CD14-positive monocyte (primary cell): ENCODE data around the gene ABCG1. TPM values are rescaled to one million over a fixed set of nuclear protein-coding genes. Genes with fewer than 3 reads are reported as not detected.

Source experiments
- DNase-seq, 3 donors: peaks; one replicate each; pipeline ENCODE4 v3.0.0-alpha.2; 2011 to 2022
- H2AFZ ChIP-seq: 2 replicates; pipeline ENCODE4 v1.6.0; 2012; ENCODE audit warnings: mild to moderate bottlenecking, low read depth, low read length, inconsistent platforms; ENCODE audit not compliant: insufficient read depth, poor library complexity, severe bottlenecking
- H3K27ac ChIP-seq, 2 donors: 1 replicate in 1 of 2; 2 replicates in 1 of 2; pipeline ENCODE4 v1.5.1; 2012 to 2013; ENCODE audit warnings: low read length in 2 of 2, control low read depth in 1 of 2, inconsistent platforms in 1 of 2, low read depth in 1 of 2, mild to moderate bottlenecking in 1 of 2
- H3K27me3 ChIP-seq, 2 donors: one replicate each; pipeline versions ENCODE4 v1.6.0 to v1.6.1; 2011 to 2013; ENCODE audit warnings: low read length in 2 of 2; ENCODE audit not compliant: control insufficient read depth in 2 of 2, insufficient read depth in 2 of 2
- H3K36me3 ChIP-seq, 2 donors: replicated peaks in 1 of 2; 1 replicate in 1 of 2; 2 replicates in 1 of 2; pipeline versions ENCODE4 v1.5.1 to v1.6.1; 2012 to 2013; ENCODE audit warnings: low read length in 2 of 2, control low read depth in 1 of 2, inconsistent platforms in 1 of 2, mild to moderate bottlenecking in 1 of 2; ENCODE audit not compliant: insufficient read depth in 2 of 2, control insufficient read depth in 1 of 2
- H3K4me1 ChIP-seq, 2 donors: 1 replicate in 1 of 2; 2 replicates in 1 of 2; pipeline versions ENCODE4 v1.5.1 to v1.6.1; 2012 to 2013; ENCODE audit warnings: low read length in 2 of 2, control low read depth in 1 of 2, inconsistent platforms in 1 of 2, mild to moderate bottlenecking in 1 of 2, moderate library complexity in 1 of 2; ENCODE audit not compliant: insufficient read depth in 2 of 2, control insufficient read depth in 1 of 2
- H3K4me2 ChIP-seq: replicated peaks from 2 replicates; pipeline ENCODE3; 2012; ENCODE audit warnings: low read length, moderate library complexity, mild to moderate bottlenecking; ENCODE audit not compliant: poor library complexity, severe bottlenecking; ENCODE audit errors: extremely low read depth
- H3K4me3 ChIP-seq, 3 experiments: fragments of 200-600 bp in 1 of 3; sonication (generic) in 1 of 3; replicated peaks in 1 of 3; 1 replicate in 2 of 3; 2 replicates in 1 of 3; pipeline ENCODE4 v1.5.1; 2011 to 2013; ENCODE audit warnings: low read length in 3 of 3, mild to moderate bottlenecking in 3 of 3, control low read depth in 2 of 3, low read depth in 2 of 3, inconsistent platforms in 1 of 3, moderate library complexity in 1 of 3
- H3K79me2 ChIP-seq: 2 replicates; pipeline ENCODE4 v1.6.0; 2012; ENCODE audit warnings: mild to moderate bottlenecking, control low read depth, inconsistent platforms, low read length, moderate library complexity; ENCODE audit not compliant: insufficient read depth
- H3K9ac ChIP-seq: 2 replicates; pipeline ENCODE4 v1.6.0; 2017; ENCODE audit warnings: low read length, mild to moderate bottlenecking; ENCODE audit not compliant: insufficient read depth, poor library complexity, severe bottlenecking
- H3K9me3 ChIP-seq, 2 donors: replicated peaks in 1 of 2; 1 replicate in 1 of 2; 2 replicates in 1 of 2; pipeline versions ENCODE4 v1.5.1 to v1.6.1; 2012 to 2013; ENCODE audit warnings: low read length in 2 of 2, control low read depth in 1 of 2; ENCODE audit not compliant: control insufficient read depth in 1 of 2, insufficient read depth in 1 of 2
- H4K20me1 ChIP-seq: 2 replicates; pipeline ENCODE4 v1.6.0; 2012; ENCODE audit warnings: mild to moderate bottlenecking, low read length, control low read depth, moderate library complexity; ENCODE audit not compliant: insufficient read depth
- H3K27ac Mint-ChIP-seq, 7 donors: one replicate each; pipeline ENCODE4 v1.8.0; 2020; ENCODE audit warnings: mild to moderate bottlenecking in 7 of 7, mixed read lengths in 7 of 7, moderate library complexity in 6 of 7, inconsistent platforms in 2 of 7
- H3K27me3 Mint-ChIP-seq, 3 donors: one replicate each; pipeline ENCODE4 v1.8.0; 2021 to 2022; ENCODE audit warnings: low read depth in 3 of 3, mild to moderate bottlenecking in 3 of 3, mixed read lengths in 3 of 3, moderate library complexity in 3 of 3, inconsistent platforms in 1 of 3
- H3K36me3 Mint-ChIP-seq, 2 donors: one replicate each; pipeline ENCODE4 v1.8.0; 2020; ENCODE audit warnings: mixed read lengths in 2 of 2, inconsistent platforms in 1 of 2, mild to moderate bottlenecking in 1 of 2
- H3K4me1 Mint-ChIP-seq: one replicate; pipeline ENCODE4 v1.8.0; 2020; ENCODE audit warnings: mild to moderate bottlenecking, mixed read lengths
- H3K4me3 Mint-ChIP-seq, 2 donors: one replicate each; pipeline ENCODE4 v1.8.0; 2020; ENCODE audit warnings: mild to moderate bottlenecking in 2 of 2, mixed read lengths in 2 of 2, moderate library complexity in 1 of 2
- H3K9me3 Mint-ChIP-seq, 7 donors: one replicate each; pipeline ENCODE4 v1.8.0; 2020 to 2022; ENCODE audit warnings: mixed read lengths in 7 of 7, mild to moderate bottlenecking in 6 of 7, moderate library complexity in 6 of 7, inconsistent platforms in 2 of 7
- CTCF ChIP-seq: fragments of 200-600 bp; IDR thresholded peaks from one replicate; pipeline ENCODE4 v1.8.0; 2022; ENCODE audit warnings: antibody characterized with exemption, mild to moderate bottlenecking
- WGBS: methylation state at CpG from one replicate; pipeline ENCODE4 v1.1.5; 2013; ENCODE audit warnings: missing lambda C conversion rate; ENCODE audit not compliant: insufficient coverage; 5-methylcytosine and 5-hydroxymethylcytosine counted together
- intact Hi-C, 2 donors: fragments of 100-400 bp; cut with micrococcal nuclease; formaldehyde crosslinking; loops; one replicate each; pipeline versions ENCODE4 v1.15.0 to v1.15.1; 2023
- polyA plus RNA-seq, 3 donors: library from polyadenylated mRNA; depleted of rRNA in 1 of 3; unstranded in 2 of 3; stranded (reverse) in 1 of 3; fragments of 300-500 nt in 2 of 3; fragments of >200 nt in 1 of 3; fragmentation: Illumina TruSeq in 2 of 3; gene quantifications; 1 replicate in 2 of 3; 2 replicates in 1 of 3; pipeline ENCODE4 v1.2.3, GENCODE V29; 2012 to 2021

The ABCG1 gene
- polyA plus RNA-seq, 3 donors, result 3.0 to 5.2 (median 3.5) TPM

DNA sequence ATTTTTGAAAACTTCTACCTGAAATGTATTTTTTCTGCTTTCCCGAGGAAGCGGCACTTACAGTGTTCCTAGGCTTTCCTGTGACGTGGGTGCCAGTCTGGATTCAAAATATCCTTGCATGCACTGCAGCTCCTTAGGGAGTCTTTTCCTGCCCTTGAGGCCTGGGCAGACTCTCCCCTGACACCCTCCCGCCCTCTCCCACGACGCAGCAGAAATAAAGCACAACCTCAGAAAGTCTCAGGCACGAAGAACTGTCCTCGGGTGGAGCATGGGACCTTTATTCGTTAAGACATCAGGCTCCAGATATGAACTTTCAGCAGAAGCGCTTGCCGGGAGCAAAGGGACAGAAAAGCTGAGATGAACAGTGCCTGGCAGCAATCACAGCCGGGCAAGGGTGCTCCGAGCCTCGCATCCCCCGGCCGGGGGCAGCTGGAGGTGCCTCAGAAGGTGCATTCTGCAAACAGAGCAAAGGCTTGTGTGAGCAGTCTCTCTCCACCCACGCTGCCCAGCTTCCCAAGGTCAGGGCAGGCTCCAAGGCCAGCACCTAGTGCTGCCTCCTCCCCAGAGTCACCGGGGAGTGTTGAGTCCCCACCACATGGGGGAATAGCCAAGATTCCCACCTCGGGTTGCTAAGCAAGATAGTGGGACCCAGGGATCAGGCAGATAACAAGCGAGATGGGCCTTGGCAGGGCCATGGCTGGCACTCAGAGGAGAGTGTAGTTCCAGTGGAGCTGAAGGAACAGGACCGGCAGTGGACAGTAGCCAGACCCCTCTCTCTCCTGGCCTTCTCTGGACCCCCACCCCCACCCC, 93.1 kb downstream of the ABCG1 start:
- no peak for DNase-seq
- 94% methylated on average over 17 of the region's 21 CpGs for WGBS
- Histone ChIP-seq H3K27me3 (no peaks in the 10 kb centered on the region), H3K9ac (no peak overlapping the region), H4K20me1 (no peaks in the 10 kb centered on the region), H3K4me1 (peaks cover 24% of the 10 kb centered on the region in 2 donors), H3K4me2 (no peak overlapping the region), H3K27ac (no peak overlapping the region), H2AFZ (no peak overlapping the region), H3K79me2 (no peaks in the 10 kb centered on the region), H3K9me3 (no peaks in the 10 kb centered on the region), H3K4me3 (no peak overlapping the region), H3K36me3 (no peaks in the 10 kb centered on the region)
- no peaks in the 10 kb centered on the region for H3K36me3 Mint-ChIP-seq
- H3K27ac Mint-ChIP-seq, result no peak overlapping the region
- peaks cover 25% of the 10 kb centered on the region for H3K4me1 Mint-ChIP-seq
- intact Hi-C loops, result no loop called here
- no peaks in the 10 kb centered on the region for H3K9me3 Mint-ChIP-seq
- H3K4me3 Mint-ChIP-seq, result no peak overlapping the region
- H3K27me3 Mint-ChIP-seq, result peaks cover 1 to 3% (median 1%) of the 10 kb centered on the region in 3 donors
- no peak for TF ChIP-seq CTCF

DNA sequence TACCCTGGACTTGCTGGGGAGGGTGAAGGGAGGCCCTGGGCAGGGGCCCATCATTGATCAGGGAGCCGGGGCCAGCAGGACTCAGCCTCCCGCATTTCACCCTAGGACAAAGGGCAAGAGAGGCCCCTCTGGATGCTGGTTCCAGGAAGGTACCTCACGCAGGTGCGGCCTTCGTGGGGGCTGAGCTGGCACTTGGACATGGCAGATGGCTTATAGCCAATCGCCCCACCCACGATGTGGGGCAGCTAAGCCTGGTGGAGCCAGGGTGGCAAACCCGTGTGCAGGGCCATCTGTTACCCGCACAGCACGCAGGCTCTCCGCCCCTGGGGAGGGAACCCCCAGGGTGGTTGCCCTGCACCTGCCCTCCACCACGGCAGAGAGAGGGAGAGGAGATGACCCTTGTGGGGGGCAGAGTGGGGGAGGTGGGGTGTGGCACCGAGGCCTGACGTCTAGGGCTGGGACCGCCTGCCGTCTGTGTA, 93.7 kb downstream of the ABCG1 start:
- no peaks in the 10 kb centered on the region for H3K9me3 Mint-ChIP-seq
- Histone ChIP-seq H3K27ac (no peak overlapping the region), H3K4me1 (peaks cover 24% of the 10 kb centered on the region in 2 donors), H3K4me3 (no peak overlapping the region), H2AFZ (no peak overlapping the region), H3K4me2 (no peak overlapping the region), H4K20me1 (no peaks in the 10 kb centered on the region), H3K79me2 (no peaks in the 10 kb centered on the region), H3K27me3 (no peaks in the 10 kb centered on the region), H3K9ac (no peak overlapping the region), H3K36me3 (no peaks in the 10 kb centered on the region), H3K9me3 (no peaks in the 10 kb centered on the region)
- intact Hi-C loops, result no loop called here
- no peak for TF ChIP-seq CTCF
- no peak for DNase-seq
- peaks cover 0 to 3% (median 1%) of the 10 kb centered on the region in 3 donors for H3K27me3 Mint-ChIP-seq
- 94% methylated on average over 14 of the region's 16 CpGs for WGBS
- no peak overlapping the region for H3K4me3 Mint-ChIP-seq
- no peak overlapping the region for H3K27ac Mint-ChIP-seq
- peaks cover 21% of the 10 kb centered on the region for H3K4me1 Mint-ChIP-seq
- H3K36me3 Mint-ChIP-seq, result no peaks in the 10 kb centered on the region
